Measurements from ENCODE around the gene PHF20.
"Not testable (repeated sequence)": the region's sequence is repeated elsewhere in the genome, so short reads cannot be mapped to it uniquely, and the experiment has no call there.

PHF20 gene

DNA sequence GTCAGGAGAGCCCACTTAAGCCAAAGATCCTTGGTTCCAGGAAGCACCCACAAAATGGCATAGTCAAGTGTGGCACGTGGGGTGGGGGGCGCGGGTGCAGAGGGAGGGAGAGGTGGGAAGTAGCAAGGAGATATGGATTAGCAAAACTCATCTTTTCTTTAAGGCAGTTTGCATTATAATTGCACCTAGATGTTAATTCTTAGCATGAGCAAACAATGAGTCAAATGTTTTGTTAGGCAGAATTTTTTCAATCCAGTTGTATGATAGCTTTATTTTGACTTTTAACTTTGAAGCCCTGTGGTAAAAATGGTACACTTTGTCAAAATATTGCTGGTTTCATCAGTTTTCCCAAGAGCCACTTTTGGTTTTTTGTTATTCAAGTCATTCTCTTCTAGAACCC lies 167.4 kb downstream of the PHF20 start:
- no peak for DNase-seq

DNA sequence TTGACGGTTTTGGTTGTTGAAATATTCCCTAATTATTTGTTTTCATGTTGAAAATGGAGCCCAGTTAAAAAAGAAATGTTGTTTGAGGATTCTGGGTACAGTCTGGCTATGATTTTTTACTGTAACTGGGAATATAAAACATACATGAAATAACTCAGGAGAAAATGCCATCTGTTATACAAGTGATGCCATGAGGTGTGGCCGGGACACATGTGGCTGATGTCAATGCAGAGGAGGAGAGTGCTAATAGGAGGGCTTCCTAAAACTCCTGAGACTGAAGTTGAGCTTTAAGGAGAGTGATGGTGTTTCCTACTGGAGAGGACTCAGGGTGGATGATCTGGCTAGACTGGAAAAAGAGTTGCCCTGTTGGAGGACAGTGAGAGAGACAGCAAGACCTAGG lies 169.8 kb downstream of the PHF20 start:
- no peak for DNase-seq

GRCh38 chr20:35942243-35942642 lies 170.4 kb downstream of the PHF20 start:
- no peak for DNase-seq

- DNase-seq = no peak
Observed at GRCh38 chr20:35947489-35947888, 175.7 kb downstream of the PHF20 start.

DNA sequence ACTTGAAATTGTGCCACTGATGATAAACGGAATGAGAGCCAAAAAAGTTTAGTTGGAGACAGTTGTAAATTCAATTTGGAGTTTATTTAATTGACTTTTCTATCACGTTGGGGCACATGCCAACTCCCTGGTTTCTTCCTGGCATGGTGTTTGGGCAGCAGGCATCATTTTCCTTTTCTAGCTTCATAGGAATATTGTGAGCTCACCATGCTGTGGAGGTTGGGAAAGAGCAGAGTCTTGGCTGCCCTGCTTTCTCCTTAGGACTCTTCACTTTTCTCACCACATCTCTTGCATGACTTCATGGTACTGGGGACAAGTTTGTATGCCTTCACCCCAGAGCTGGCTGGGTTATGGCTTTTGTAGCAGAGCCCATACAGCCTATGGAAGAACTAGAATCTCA lies 176.1 kb downstream of the PHF20 start:
- DNase-seq = no peak

DNA sequence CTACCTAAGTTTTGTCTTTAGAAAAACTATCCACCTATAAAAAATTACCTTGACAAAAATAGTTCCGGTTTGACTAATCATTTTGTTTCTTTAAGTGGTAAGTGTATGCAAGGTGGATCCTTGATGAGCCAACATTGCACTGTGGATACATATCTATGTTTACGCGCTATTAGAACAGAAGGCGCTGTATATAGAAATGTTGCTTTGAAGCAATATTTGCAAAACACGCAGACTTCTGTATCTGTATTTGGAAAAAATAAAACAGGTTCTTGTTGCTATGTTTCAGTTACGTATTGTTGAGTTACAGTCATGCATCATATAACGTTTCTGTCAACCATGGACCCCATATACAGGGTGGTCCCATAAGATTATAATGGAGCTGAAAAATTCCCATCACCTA lies 178.3 kb downstream of the PHF20 start:
- no peak for DNase-seq

- not testable (repeated sequence) for DNase-seq
Observed at GRCh38 chr20:35952080-35952479, 180.3 kb downstream of the PHF20 start.

DNA sequence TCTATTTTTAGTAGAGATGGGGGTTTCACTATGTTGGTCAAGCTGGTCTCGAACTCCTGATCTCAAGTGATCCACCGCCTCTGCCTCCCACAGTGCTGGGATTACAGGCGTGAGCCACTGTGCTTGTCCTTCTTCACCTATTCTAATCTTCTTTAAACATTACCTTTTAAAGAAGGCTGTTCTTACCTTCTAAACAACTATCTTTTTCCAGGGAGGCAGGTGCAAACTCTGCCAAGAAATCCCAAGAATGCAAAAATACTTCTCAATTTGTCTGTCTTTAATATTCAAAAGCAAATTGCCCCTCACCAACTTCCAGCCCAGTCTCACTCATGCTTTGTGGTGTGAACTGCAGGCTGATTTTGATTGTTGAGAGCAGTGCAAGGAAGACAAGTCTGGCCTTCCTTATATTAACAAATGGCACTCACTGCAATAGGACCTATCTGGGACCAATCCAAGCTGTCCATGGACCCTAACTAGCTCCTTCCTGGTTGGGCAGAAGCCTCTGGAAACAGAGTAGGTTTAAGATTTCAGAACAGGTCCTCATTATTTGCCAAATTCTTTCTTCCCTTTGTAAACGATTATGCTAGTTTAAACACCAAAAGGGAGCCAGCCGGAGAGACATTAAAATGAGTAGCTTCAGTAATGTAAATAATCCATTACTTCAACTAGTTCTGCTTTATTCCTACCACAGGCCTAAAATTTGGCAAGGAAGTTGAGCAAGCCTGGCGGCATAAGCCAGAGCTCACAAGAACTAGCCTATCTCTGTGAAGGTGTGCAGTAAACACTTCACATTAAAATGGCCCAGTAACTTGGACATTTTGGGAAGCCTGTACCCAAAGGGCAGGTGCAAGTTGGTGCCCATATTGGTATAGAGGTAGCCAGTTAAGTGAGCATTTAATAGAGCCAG lies 180.9 kb downstream of the PHF20 start:
- DNase-seq = peak; percentile 32

GRCh38 chr20:35953387-35954199 lies 181.8 kb downstream of the PHF20 start:
- no peak for DNase-seq

DNA sequence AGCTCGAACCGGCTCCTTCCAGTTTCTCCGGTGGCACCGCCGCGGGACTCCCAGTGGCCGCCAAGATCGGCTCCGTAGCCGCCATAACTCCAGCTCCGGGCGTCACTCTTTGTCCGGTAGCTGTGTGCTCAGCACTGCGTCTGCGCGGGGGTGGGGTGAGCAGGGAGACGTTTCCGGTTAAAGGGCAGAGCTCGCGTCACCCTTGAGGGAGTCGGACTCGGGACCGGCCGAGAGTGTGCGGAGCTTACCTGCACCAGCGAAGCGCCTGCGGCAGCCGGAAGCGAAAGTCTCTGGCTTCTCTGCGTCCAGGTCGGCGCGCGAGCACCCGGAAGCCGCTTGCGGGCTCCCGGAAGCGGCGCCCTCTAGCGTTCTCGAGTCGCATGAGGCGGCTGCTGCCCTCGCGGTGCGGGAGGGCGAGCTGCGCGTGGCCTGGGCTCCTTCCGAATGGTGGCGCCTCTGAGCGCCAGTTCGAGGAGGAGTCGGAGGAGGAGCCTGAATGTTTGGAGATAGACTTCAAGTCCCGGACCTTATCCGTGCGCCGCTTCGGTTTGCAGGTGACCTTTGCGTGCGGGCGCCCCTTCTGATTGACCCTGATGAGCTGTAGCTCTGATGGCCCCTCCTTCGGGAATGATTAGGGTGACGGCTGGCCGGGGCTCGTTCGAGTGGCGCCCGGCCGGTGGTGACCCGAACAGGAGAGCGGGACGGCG lies 182.5 kb downstream of the PHF20 start, which contains the start of gene SCAND1:
TSS of gene SCAND1 (minus strand) at position 303 of the 707 bp plus-strand sequence. CDS start at position 85, 218 bp downstream.
- DNase-seq = peak; percentile 95

DNA sequence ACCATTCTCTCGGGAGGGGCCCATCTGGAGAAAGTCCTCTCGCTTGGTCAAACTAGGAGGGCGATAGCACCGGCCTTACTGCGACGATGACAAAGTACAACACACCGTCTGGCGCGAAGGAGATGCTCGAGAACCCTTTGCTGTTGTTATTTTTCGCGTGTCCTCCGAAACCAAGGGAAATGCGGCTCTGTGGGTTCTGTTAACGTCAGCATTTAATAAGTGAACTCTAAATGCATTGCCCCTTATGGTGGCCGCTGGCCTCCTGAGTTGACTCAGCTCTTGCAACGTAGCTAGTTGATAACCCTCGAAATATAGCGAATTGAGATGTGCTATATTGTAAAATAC lies 183.1 kb downstream of the PHF20 start:
- DNase-seq = no peak

DNA sequence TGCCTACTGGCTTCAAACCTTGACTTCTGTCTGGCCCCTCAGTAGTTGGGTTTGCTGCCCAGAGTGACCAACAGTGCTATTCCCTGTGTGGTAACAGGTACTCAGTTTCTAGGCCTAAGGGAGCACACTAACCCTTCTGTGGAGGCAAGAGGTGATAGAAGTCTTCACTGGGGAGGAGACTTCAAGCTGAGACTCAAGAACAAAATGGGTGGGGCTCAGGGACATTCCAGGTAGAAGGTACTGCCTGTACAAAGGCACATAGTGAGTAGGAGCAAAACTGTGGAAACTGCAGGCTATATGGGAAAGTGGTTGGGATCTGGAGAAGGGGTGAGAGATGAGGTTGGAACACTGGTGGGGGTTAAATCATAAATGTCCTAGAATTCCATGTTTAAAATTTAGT lies 184.8 kb downstream of the PHF20 start:
- no peak for DNase-seq

DNA sequence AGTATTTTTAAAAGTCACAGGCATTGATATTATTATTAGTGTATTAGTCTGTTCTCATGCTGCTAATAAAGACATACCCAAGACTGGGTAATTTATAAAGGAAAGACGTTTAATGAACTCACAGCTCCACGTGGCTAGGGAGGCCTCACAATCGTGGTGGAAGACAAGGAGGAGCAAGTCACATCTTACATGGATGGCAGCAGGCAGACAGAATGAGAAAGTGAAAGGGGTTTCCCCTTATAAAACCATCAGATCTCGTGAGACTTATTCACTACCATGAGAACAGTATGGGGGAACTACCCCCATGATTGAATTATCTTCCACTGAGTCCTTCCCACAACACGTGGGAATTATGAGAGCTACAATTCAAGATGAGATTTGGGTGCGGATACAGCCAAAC lies 187.5 kb downstream of the PHF20 start:
- DNase-seq = not testable (repeated sequence)

DNA sequence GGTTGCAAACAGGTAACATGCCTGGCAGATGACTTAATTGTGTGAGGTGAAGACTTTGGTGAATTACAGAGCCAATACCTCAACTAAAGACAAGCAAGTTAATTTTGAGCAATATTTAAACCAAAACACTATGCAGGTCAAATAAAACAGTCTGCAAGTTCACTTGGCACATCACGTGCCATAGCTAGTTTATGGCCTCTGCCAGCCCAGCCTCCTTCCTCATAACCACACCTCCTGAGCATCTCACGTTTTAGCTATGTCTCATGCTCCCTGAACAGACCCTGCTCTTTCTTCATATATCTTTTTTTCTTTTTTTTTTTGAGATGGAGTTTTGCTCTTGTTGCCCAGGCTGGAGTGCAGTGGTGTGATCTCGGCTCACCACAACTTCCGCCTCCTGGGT lies 192.1 kb downstream of the PHF20 start:
- DNase-seq = no peak

- DNase-seq = no peak
Observed at GRCh38 chr20:35967979-35968640, 196.3 kb downstream of the PHF20 start, which contains the start of gene CNBD2. Gene CNBD2, plus strand, starts transcription at chr20:35968590. Its CDS starts 173 bp downstream, at chr20:35968763.

GRCh38 chr20:35968930-35969329 lies 197.1 kb downstream of the PHF20 start:
- DNase-seq = no peak

DNA sequence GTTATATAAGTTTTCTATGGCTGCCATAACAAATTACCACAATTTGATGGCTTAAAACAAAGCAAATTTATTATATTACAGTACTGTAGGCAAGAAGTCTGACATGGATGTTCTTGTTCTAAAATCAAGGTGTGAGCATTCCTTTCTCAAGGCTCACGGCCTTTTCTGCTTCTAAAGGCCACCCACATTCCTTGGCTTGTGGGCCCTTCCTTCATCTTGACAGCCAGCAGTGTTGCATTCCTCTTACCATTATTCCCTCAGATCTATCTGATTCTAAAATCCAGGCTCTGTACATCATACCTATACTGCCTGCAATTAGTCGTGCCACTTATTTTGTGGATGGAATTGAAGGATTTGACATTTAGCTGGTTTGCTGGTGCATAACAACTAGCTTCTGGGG lies 200.2 kb downstream of the PHF20 start:
- no peak for DNase-seq

GRCh38 chr20:35972462-35972861 lies 200.6 kb downstream of the PHF20 start:
- peak; percentile 70 for DNase-seq

GRCh38 chr20:35974256-35974655 lies 202.4 kb downstream of the PHF20 start:
- no peak for DNase-seq

DNA sequence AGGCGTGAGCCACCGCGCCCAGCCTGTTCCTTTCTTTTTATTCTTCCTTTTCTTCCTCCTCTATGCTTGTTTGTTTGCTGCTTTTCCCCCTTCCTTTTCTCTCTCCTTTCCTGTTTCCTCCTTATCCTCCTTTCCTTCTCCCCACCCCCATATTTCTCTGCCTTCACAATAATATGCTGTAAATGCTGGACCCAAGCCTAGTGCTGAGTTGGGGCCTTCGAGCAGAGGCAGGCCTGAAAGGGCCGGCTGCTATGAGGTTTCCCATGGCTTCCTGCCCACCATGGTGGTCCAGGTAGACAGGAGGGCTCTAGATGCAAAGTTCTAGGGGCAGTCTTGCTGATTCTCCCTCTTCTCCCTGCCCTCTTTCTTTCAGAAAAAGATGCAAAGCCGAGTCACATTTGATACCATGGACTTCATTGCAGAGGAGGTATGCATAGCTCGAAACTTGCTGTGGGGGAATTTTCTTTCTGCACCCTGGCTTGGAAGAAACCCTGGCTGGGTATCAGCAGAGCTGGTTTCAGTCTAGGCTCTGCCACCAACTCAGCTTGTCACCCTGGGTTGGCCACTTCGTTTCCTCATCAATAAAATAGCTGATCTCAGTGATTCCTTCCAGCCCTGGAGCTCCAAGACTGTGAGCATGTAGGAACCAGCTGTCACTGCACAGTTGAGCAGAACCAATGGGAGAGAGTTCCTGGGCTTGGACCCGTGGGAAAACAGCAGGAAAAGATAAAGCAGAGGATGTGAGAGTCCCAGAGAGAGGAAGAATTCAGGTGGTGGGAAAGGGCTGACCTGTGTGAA lies 204.0 kb downstream of the PHF20 start:
- no peak for DNase-seq

DNA sequence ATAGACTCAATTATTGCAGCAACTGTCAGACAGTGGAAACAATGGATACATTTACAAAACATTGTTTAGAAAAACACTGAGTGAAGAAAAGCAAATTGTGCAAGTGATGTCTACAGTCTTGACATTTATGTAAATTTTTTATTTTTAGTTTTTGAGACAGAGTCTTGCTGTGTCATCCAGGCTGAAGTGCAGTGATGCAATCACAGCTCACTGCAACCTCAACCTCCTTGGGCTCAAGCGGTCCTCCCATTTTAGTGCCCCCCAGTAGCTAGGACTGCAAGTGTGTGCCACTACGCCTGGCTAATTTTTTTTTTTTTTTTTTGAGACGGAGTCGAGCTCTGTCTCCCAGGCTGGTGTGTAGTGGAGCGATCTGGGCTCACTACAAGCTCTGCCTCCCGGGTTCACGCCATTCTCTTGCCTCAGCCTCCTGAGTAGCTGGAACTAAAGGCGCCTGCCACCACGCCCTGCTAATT lies 206.3 kb downstream of the PHF20 start:
- DNase-seq = no peak

GRCh38 chr20:35979544-35979943 lies 207.7 kb downstream of the PHF20 start:
- no peak for DNase-seq
